G401 (cell line): ENCODE data around the gene DBF4B. TPM values are rescaled to one million over a fixed set of nuclear protein-coding genes. Genes with fewer than 3 reads are reported as not detected.
"Not testable (repeated sequence)": the region's sequence is repeated elsewhere in the genome, so short reads cannot be mapped to it uniquely, and the experiment has no call there.

Source experiments
- DNase-seq: peaks from one replicate; pipeline ENCODE4 v3.0.0-alpha.2; 2015; ENCODE audit warnings: low spot score
- in situ Hi-C: cut with HindIII; loops from 2 replicates; pipeline ENCODE4 v1.10.0; 2016; ENCODE audit warnings: low sequenced_read_pairs, mixed read lengths
- total RNA-seq: library from RNA; depleted of rRNA; stranded (reverse); fragments of >200 nt; shearing (Covaris generic); gene quantifications from 2 replicates; pipeline ENCODE4 v1.2.3, GENCODE V29; 2014

DBF4B gene
- total RNA-seq, 1 experiment from 2014 or later, result 16.3 TPM

GRCh38 chr17:44722254-44722653 lies 13.8 kb downstream of the DBF4B start:
- in situ Hi-C loops, result no loop called here
- no peak for DNase-seq

- DNase-seq, in situ Hi-C loops: not testable (repeated sequence)
Measured at GRCh38 chr17:44726121-44726520, 17.7 kb downstream of the DBF4B start.

GRCh38 chr17:44733753-44734152 lies 25.3 kb downstream of the DBF4B start:
- in situ Hi-C loops, result no loop called here
- peak; percentile 86 for DNase-seq

GRCh38 chr17:44734272-44734671 lies 25.8 kb downstream of the DBF4B start:
- no peak for DNase-seq
- in situ Hi-C loops, result no loop called here

GRCh38 chr17:44736551-44737240 lies 28.2 kb downstream of the DBF4B start:
- peak; percentile 96 for DNase-seq
- in situ Hi-C loops, result no loop called here

- DNase-seq, result no peak
- in situ Hi-C loops, result no loop called here
Measured at GRCh38 chr17:44738214-44738906, 29.9 kb downstream of the DBF4B start.

GRCh38 chr17:44741316-44741715 lies 32.9 kb downstream of the DBF4B start:
- DNase-seq, result peak; percentile 81

GRCh38 chr17:44745301-44745700 lies 36.8 kb downstream of the DBF4B start:
- in situ Hi-C loops, result no loop called here
- DNase-seq, result no peak

More at GRCh38 chr17:44741316-44741715, 32.9 kb downstream of the DBF4B start:
- in situ Hi-C loops, result no loop called here

- in situ Hi-C loops, DNase-seq: not testable (repeated sequence)
Measured at GRCh38 chr17:44745738-44746137, 37.3 kb downstream of the DBF4B start.

GRCh38 chr17:44747566-44747965 lies 39.1 kb downstream of the DBF4B start:
- in situ Hi-C loops, result no loop called here
- DNase-seq, result no peak

GRCh38 chr17:44749076-44749979 lies 40.9 kb downstream of the DBF4B start:
- in situ Hi-C loops, result no loop called here

GRCh38 chr17:44749980-44750318 lies 41.5 kb downstream of the DBF4B start:
- in situ Hi-C loops, result no loop called here
- peak; percentile 54 for DNase-seq

More at GRCh38 chr17:44749076-44749979, 40.9 kb downstream of the DBF4B start:
- peak; percentile 72 for DNase-seq

GRCh38 chr17:44751331-44751730 lies 42.9 kb downstream of the DBF4B start:
- DNase-seq, result no peak
- in situ Hi-C loops, result no loop called here

- in situ Hi-C loops, result no loop called here
- no peak for DNase-seq
Measured at GRCh38 chr17:44751806-44752205, 43.3 kb downstream of the DBF4B start.

GRCh38 chr17:44752953-44753861 lies 44.7 kb downstream of the DBF4B start:
- in situ Hi-C loops, result no loop called here
- no peak for DNase-seq

- in situ Hi-C loops, result no loop called here
- DNase-seq, result no peak
Measured at GRCh38 chr17:44754276-44754675, 45.8 kb downstream of the DBF4B start.

- DNase-seq, in situ Hi-C loops: not testable (repeated sequence)
Measured at GRCh38 chr17:44755180-44755579, 46.7 kb downstream of the DBF4B start.

GRCh38 chr17:44757045-44757917 lies 48.8 kb downstream of the DBF4B start:
- in situ Hi-C loops, result no loop called here
- DNase-seq, result no peak
